VCaP (cell line): ENCODE measurements around the gene SLC44A5.

Experiments
- H3K27ac ChIP-seq: fragments of 450-650 bp; 2 replicates; pipeline ENCODE4 v1.5.1; 2017
- TF ChIP-seq, protein P1 (sequence below): fragments of 450-650 bp; conservative IDR thresholded peaks from 2 replicates; pipeline ENCODE4 v1.5.1; 2017; ENCODE audit warnings: mild to moderate bottlenecking, moderate library complexity

Gene SLC44A5

DNA sequence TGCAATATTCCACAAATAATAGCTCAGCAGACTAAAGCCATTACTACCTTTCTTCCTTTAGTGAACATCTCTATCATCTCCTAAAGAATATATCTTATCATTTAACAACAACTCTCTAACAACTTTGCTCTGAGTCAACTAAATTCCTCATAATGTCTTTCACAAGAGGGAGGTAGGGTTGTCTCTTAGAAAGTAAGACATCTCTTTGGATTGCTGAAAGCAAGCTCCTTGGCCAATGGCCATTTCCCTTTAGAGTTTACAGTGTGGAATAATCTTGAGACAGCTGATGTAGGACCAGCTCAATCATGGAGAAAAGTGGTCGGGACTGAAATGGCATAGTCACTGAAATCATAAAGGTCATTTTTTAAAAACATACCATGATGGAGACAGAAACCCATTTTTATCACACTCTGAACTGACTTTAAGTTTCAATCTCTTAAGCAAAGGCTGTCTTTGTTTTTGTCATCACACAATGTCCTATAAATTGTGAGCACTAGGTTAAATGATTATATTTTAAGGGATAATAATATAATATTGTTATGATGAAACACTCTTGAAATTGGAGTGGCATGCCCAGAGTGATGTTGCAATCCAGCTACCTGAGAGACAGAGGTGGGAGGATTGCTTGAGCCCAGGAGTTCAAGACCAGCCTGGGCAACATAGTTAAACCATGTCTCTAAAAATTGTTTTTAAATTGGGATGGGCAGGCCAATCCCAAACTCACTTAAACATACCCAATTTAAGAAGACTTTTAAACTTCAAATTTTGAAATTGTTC, 91.1 kb downstream of the SLC44A5 start:
- TF ChIP-seq, protein P1, sequence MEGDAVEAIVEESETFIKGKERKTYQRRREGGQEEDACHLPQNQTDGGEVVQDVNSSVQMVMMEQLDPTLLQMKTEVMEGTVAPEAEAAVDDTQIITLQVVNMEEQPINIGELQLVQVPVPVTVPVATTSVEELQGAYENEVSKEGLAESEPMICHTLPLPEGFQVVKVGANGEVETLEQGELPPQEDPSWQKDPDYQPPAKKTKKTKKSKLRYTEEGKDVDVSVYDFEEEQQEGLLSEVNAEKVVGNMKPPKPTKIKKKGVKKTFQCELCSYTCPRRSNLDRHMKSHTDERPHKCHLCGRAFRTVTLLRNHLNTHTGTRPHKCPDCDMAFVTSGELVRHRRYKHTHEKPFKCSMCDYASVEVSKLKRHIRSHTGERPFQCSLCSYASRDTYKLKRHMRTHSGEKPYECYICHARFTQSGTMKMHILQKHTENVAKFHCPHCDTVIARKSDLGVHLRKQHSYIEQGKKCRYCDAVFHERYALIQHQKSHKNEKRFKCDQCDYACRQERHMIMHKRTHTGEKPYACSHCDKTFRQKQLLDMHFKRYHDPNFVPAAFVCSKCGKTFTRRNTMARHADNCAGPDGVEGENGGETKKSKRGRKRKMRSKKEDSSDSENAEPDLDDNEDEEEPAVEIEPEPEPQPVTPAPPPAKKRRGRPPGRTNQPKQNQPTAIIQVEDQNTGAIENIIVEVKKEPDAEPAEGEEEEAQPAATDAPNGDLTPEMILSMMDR: no peak
- H3K27ac ChIP-seq: no peak overlapping the region

GRCh38 chr1:75518686-75519085, 92.2 kb downstream of the SLC44A5 start:
- TF ChIP-seq, protein P1: no peak
- no peak overlapping the region for H3K27ac ChIP-seq

DNA sequence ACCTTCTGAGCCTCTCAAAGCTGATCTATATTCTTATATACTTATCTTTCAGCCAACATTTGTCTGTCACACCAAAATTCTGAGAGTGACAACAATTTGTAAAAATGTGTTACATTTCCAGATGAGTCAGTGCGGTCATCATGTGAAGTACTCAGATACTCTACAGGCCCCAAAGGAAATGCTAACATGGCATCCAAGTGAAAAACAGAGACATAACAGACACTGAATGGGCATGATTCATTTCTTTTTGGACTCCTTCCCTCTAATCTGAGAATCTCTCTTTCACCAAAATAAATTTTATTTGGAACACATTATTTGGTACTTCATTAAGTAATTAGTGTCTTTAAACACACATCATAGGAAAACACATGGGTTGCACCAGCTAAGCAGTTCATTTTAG, 96.6 kb downstream of the SLC44A5 start:
- H3K27ac ChIP-seq: no peak overlapping the region
- TF ChIP-seq, protein P1: no peak

DNA sequence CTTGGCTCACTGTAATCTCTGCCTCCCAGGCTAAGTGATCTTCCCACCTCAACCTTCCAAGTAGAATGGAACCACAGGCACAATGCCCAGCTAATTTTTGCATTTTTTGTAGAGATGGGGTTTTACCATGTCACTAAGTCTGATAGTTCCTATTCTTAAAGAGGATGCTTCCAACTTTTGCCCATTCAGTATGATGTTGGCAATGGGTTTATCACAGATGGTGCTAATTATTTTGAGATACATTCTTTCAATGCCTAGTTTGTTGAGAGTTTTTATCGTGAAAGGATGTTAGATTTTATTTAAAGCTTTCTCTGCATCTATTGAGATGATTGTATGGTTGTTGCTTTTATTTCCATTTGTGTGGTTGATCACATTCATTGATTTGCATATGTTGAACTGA, 103.9 kb downstream of the SLC44A5 start:
- H3K27ac ChIP-seq: no peak overlapping the region
- TF ChIP-seq, protein P1: no peak

- H3K27ac ChIP-seq: no peak overlapping the region
- TF ChIP-seq, protein P1: no peak
Observed at GRCh38 chr1:75503221-75503974, 107.5 kb downstream of the SLC44A5 start.

- TF ChIP-seq, protein P1: no peak
Observed at GRCh38 chr1:75502776-75503175, 108.1 kb downstream of the SLC44A5 start.

GRCh38 chr1:75501577-75502295, 109.2 kb downstream of the SLC44A5 start:
- peak overlapping the region; percentile 40 for H3K27ac ChIP-seq
- TF ChIP-seq, protein P1: no peak

More at GRCh38 chr1:75502776-75503175, 108.1 kb downstream of the SLC44A5 start:
- no peak overlapping the region; the same call in 1 of the 2 replicates for H3K27ac ChIP-seq
